ENCODE measurements around the gene SYT8. TPM values are rescaled to one million over a fixed set of nuclear protein-coding genes. Genes with fewer than 3 reads are reported as not detected.

The SYT8 gene
- total RNA-seq, 3 donors from 2014 or later (not counting 1 experiment from before 2014, with no cell fraction given) = not detected

GRCh38 chr11:1864231-1864630 is 29.4 kb downstream of the SYT8 start:
- ATAC-seq (no peak), DNase-seq (no peak)
- intact Hi-C loops (cut with micrococcal nuclease) = no loop called here
- Histone ChIP-seq H3K27me3 (ENCODE audit: control insufficient read depth, insufficient read depth, low read length) (no peaks in the 10 kb centered on the region), H3K27ac (ENCODE audit: low read length) (no peak overlapping the region), H3K36me3 (ENCODE audit: control insufficient read depth, insufficient read depth, low read length) (peaks cover 28% of the 10 kb centered on the region), H3K9me3 (ENCODE audit: control insufficient read depth, insufficient read depth, low read length) (no peaks in the 10 kb centered on the region), H3K4me3 (ENCODE audit: low read length) (no peak overlapping the region), H3K4me1 (ENCODE audit: control insufficient read depth, insufficient read depth, low read length) (peaks cover 76% of the 10 kb centered on the region)
- Mint-ChIP-seq H3K4me1 (peaks cover 16 to 20% of the 10 kb centered on the region in 2 donors), H3K36me3 (no peaks in the 10 kb centered on the region), H3K4me3 (no peak overlapping the region), H3K9me3 (no peaks in the 10 kb centered on the region), H3K27ac (peak overlapping the region in 1 of 2 donors; percentile 50), H3K27me3 (ENCODE audit: low read depth in 2 of 2) (no peaks in the 10 kb centered on the region)
- WGBS (ENCODE audit: insufficient coverage) = 83% methylated on average over 18 of the region's 18 CpGs
- no peak for TF ChIP-seq CTCF (IDR thresholded peaks at IDR 0.05)

- Histone ChIP-seq H3K4me1 (ENCODE audit: control insufficient read depth, insufficient read depth, low read length) (peaks cover 77% of the 10 kb centered on the region), H3K27me3 (ENCODE audit: control insufficient read depth, insufficient read depth, low read length) (no peaks in the 10 kb centered on the region), H3K36me3 (ENCODE audit: control insufficient read depth, insufficient read depth, low read length) (peaks cover 26% of the 10 kb centered on the region), H3K9me3 (ENCODE audit: control insufficient read depth, insufficient read depth, low read length) (no peaks in the 10 kb centered on the region), H3K27ac (ENCODE audit: low read length) (no peak overlapping the region), H3K4me3 (ENCODE audit: low read length) (no peak overlapping the region)
- no peak for DNase-seq
- ATAC-seq = no peak
- 89% methylated on average over 30 of the region's 30 CpGs for WGBS (ENCODE audit: insufficient coverage)
- Mint-ChIP-seq H3K36me3 (no peaks in the 10 kb centered on the region), H3K27ac (peak overlapping the region; percentile 41 to 57), H3K9me3 (no peaks in the 10 kb centered on the region), H3K4me3 (peak overlapping the region; percentile 70), H3K27me3 (ENCODE audit: low read depth in 2 of 2) (no peaks in the 10 kb centered on the region), H3K4me1 (peaks cover 24 to 28% of the 10 kb centered on the region in 2 donors)
- intact Hi-C loops (cut with micrococcal nuclease) = no loop called here
- no peak for TF ChIP-seq CTCF (IDR thresholded peaks at IDR 0.05)
Measured at GRCh38 chr11:1864831-1865665, 30.3 kb downstream of the SYT8 start.

GRCh38 chr11:1866226-1866625 is 31.4 kb downstream of the SYT8 start:
- H3K4me3 Mint-ChIP-seq = no peak overlapping the region
- Histone ChIP-seq H3K27ac (ENCODE audit: low read length) (no peak overlapping the region), H3K4me1 (ENCODE audit: control insufficient read depth, insufficient read depth, low read length) (peaks cover 88% of the 10 kb centered on the region), H3K27me3 (ENCODE audit: control insufficient read depth, insufficient read depth, low read length) (no peaks in the 10 kb centered on the region), H3K36me3 (ENCODE audit: control insufficient read depth, insufficient read depth, low read length) (peaks cover 19% of the 10 kb centered on the region), H3K9me3 (ENCODE audit: control insufficient read depth, insufficient read depth, low read length) (no peaks in the 10 kb centered on the region), H3K4me3 (ENCODE audit: low read length) (no peak overlapping the region)
- TF ChIP-seq CTCF (IDR thresholded peaks at IDR 0.05) = no peak
- intact Hi-C loops (cut with micrococcal nuclease) = no loop called here
- peak overlapping the region in 1 of 2 donors; percentile 41 for H3K27ac Mint-ChIP-seq
- H3K4me1 Mint-ChIP-seq = peaks cover 36 to 40% of the 10 kb centered on the region in 2 donors
- 88% methylated on average over 8 of the region's 8 CpGs for WGBS (ENCODE audit: insufficient coverage)
- no peak for DNase-seq
- H3K27me3 Mint-ChIP-seq (ENCODE audit: low read depth in 2 of 2) = no peaks in the 10 kb centered on the region
- H3K9me3 Mint-ChIP-seq = no peaks in the 10 kb centered on the region
- no peaks in the 10 kb centered on the region for H3K36me3 Mint-ChIP-seq
- ATAC-seq = no peak

Data from natural killer cell (primary cell).